HCT116 (cell line): Measurements from ENCODE around the gene GALNT14. TPM values are rescaled to one million over a fixed set of nuclear protein-coding genes. Genes with fewer than 3 reads are reported as not detected.

Experiments
- ATAC-seq: fragments of 200-7000 bp; cut with Tn5 transposase; 2 replicates; pipeline ENCODE4 v1.9.1; 2020; ENCODE audit warnings: mild to moderate bottlenecking, moderate library complexity
- BruUV-seq: library from RNA; stranded (reverse); fragments of 400-500 nt; replicated peaks from 2 replicates; lab custom pipeline; 2021; lab: Mats Ljungman, UMichigan
- CTCF ChIA-PET: fragments of 300-600 bp; sonication (Branson Sonifier 250); formaldehyde crosslinking; loops from one replicate; lab custom pipeline; 2021; ENCODE audit warnings: antibody characterized with exemption; lab: Charles Lee
- POLR2A ChIA-PET: fragments of 300-600, 350-600 bp; sonication (Branson Sonifier 250); formaldehyde crosslinking; loops from one replicate; lab custom pipeline; 2021; ENCODE audit warnings: antibody characterized with exemption; lab: Charles Lee
- RAD21 ChIA-PET, 2 experiments: fragments of 300-600 bp; sonication (Branson Sonifier 250); formaldehyde crosslinking; loops; one replicate each; lab custom pipeline; 2023; ENCODE audit warnings: low total read pairs in 2 of 2; ENCODE audit not compliant: uncharacterized antibody in 2 of 2, unreplicated experiment in 2 of 2, low non-redundant PET in 1 of 2; lab: Charles Lee
- DNase-seq: peaks from one replicate; pipeline ENCODE4 v3.0.0-alpha.2; 2010; ENCODE audit warnings: low read depth, low spot score
- H2AFZ ChIP-seq: fragments of 200-600 bp; shearing (Covaris generic), sonication (generic); 2 replicates; pipeline ENCODE4 v1.6.1; 2017; ENCODE audit warnings: low read depth, mixed run types, mixed read lengths, antibody characterized with exemption, low read length; ENCODE audit not compliant: poor library complexity, severe bottlenecking
- H3K27ac ChIP-seq: 2 replicates; pipeline ENCODE4 v1.5.1; 2012; ENCODE audit warnings: low read depth, low read length
- H3K27me3 ChIP-seq: fragments of 200-600 bp; sonication (generic); 2 replicates; pipeline ENCODE4 v1.6.1; 2016; ENCODE audit warnings: mixed run types, low read length, mixed read lengths; ENCODE audit not compliant: insufficient read depth
- H3K36me3 ChIP-seq, 2 experiments: fragments of 200-500 bp in 1 of 2; fragments of 200-600 bp in 1 of 2; sonication (Bioruptor generic) in 1 of 2; sonication (generic) in 1 of 2; 2 replicates each; pipeline versions ENCODE4 v1.5.1 to v1.6.1; 2014 to 2016; ENCODE audit warnings: low read length in 2 of 2, inconsistent platforms in 1 of 2, mixed read lengths in 1 of 2, mixed run types in 1 of 2; ENCODE audit not compliant: insufficient read depth in 2 of 2, control insufficient read depth in 1 of 2
- H3K4me1 ChIP-seq, 2 experiments: fragments of 200-600 bp in 1 of 2; sonication (generic) in 1 of 2; 2 replicates each; pipeline versions ENCODE4 v1.5.1 to v1.6.1; 2012 to 2017; ENCODE audit warnings: low read length in 2 of 2, inconsistent platforms in 1 of 2, mild to moderate bottlenecking in 1 of 2, mixed read lengths in 1 of 2, mixed run types in 1 of 2, moderate library complexity in 1 of 2; ENCODE audit not compliant: insufficient read depth in 2 of 2, control insufficient read depth in 1 of 2
- H3K4me2 ChIP-seq: fragments of 200-600 bp; sonication (generic); 2 replicates; pipeline ENCODE4 v1.6.1; 2017; ENCODE audit warnings: mixed run types, low read length, mixed read lengths
- H3K4me3 ChIP-seq, 2 experiments: fragments of 200-600 bp in 1 of 2; sonication (generic) in 1 of 2; replicated peaks in 1 of 2; 2 replicates each; pipeline ENCODE4 v1.5.1; 2011 to 2016; ENCODE audit warnings: low read length in 2 of 2, control low read depth in 1 of 2, low read depth in 1 of 2, mild to moderate bottlenecking in 1 of 2, mixed read lengths in 1 of 2, mixed run types in 1 of 2
- H3K79me2 ChIP-seq: fragments of 200-600 bp; sonication (generic); 2 replicates; pipeline ENCODE4 v1.6.1; 2017; ENCODE audit warnings: mild to moderate bottlenecking, mixed run types, low read length, moderate library complexity, mixed read lengths; ENCODE audit not compliant: insufficient read depth
- H3K9ac ChIP-seq: fragments of 200-600 bp; sonication (generic); 2 replicates; pipeline ENCODE4 v1.6.1; 2016; ENCODE audit warnings: low read length, mixed read lengths
- H3K9me2 ChIP-seq: fragments of 200-600 bp; sonication (generic), shearing (Covaris generic); 2 replicates; pipeline ENCODE4 v1.6.1; 2017; ENCODE audit warnings: mixed run types, mild to moderate bottlenecking, moderate library complexity; ENCODE audit not compliant: insufficient read depth
- H3K9me3 ChIP-seq, 2 experiments: fragments of 200-500 bp in 1 of 2; fragments of 200-600 bp in 1 of 2; sonication (Bioruptor generic) in 1 of 2; sonication (generic) in 1 of 2; 2 replicates each; pipeline ENCODE4 v1.6.1; 2014 to 2017; ENCODE audit warnings: low read length in 2 of 2, mixed read lengths in 2 of 2, inconsistent platforms in 1 of 2, low read depth in 1 of 2, mild to moderate bottlenecking in 1 of 2, mixed run types in 1 of 2, moderate library complexity in 1 of 2; ENCODE audit not compliant: control insufficient read depth in 1 of 2, insufficient read depth in 1 of 2
- H4K20me1 ChIP-seq: fragments of 200-600 bp; sonication (generic), shearing (Covaris generic); 2 replicates; pipeline ENCODE4 v1.6.1; 2017; ENCODE audit warnings: mixed run types, mild to moderate bottlenecking, moderate library complexity; ENCODE audit not compliant: insufficient read depth
- CBX3 ChIP-seq: IDR thresholded peaks from 2 replicates; pipeline ENCODE4 v1.6.1; 2012; ENCODE audit warnings: low read depth
- ELF1 ChIP-seq: IDR thresholded peaks from 2 replicates; pipeline ENCODE4 v1.6.1; 2012; ENCODE audit warnings: low read depth, borderline replicate concordance
- EZH2 ChIP-seq: fragments of 200-600 bp; sonication (generic); IDR thresholded peaks from 2 replicates; pipeline ENCODE4 v1.6.1; 2017; ENCODE audit warnings: antibody characterized with exemption, mixed run types
- EZH2phosphoT487 ChIP-seq: fragments of 200-600 bp; IDR thresholded peaks from 2 replicates; pipeline ENCODE4 v1.6.1; 2018; ENCODE audit warnings: antibody characterized with exemption, borderline replicate concordance
- JUND ChIP-seq: IDR thresholded peaks from 2 replicates; pipeline ENCODE4 v1.6.1; 2012
- POLR2A ChIP-seq: IDR thresholded peaks from 2 replicates; pipeline ENCODE4 v1.7.0; 2011; ENCODE audit warnings: borderline replicate concordance; ENCODE audit not compliant: insufficient read depth, insufficient read length; ENCODE audit errors: extremely low read depth
- POLR2AphosphoS5 ChIP-seq: IDR thresholded peaks from 2 replicates; pipeline ENCODE4 v1.6.1; 2011; ENCODE audit warnings: mild to moderate bottlenecking, low read depth, low read length, moderate library complexity
- SRF ChIP-seq: IDR thresholded peaks from 2 replicates; pipeline ENCODE4 v1.6.1; 2012; ENCODE audit warnings: low read depth
- TCF7L2 ChIP-seq: IDR thresholded peaks from 2 replicates; pipeline ENCODE4 v1.7.0; 2011; ENCODE audit warnings: borderline replicate concordance, inconsistent platforms; ENCODE audit not compliant: insufficient read depth, insufficient read length; ENCODE audit errors: extremely low read depth
- ZFX ChIP-seq: fragments of 450-650 bp; IDR thresholded peaks from 2 replicates; pipeline ENCODE4 v1.6.1; 2017
- intact Hi-C: fragments of 100-400 bp; cut with micrococcal nuclease; formaldehyde crosslinking; loops from 2 replicates; pipeline ENCODE4 v1.10.0; 2022
- total RNA-seq: library from RNA; stranded (reverse); gene quantifications from one replicate; pipeline ENCODE4 v1.2.1, GENCODE V29; 2021; ENCODE audit not compliant: unreplicated experiment
- TF ChIP-seq, protein P1 (sequence below): IDR thresholded peaks from 2 replicates; pipeline ENCODE4 v1.6.1; 2011; ENCODE audit warnings: mild to moderate bottlenecking, low read length, moderate library complexity; ENCODE audit not compliant: insufficient replicate concordance; ENCODE audit errors: extremely low read depth
- TF ChIP-seq, protein P2 (sequence below): IDR thresholded peaks from 2 replicates; pipeline ENCODE4 v1.6.1; 2012
- TF ChIP-seq, protein P3 (sequence below): IDR thresholded peaks from 2 replicates; pipeline ENCODE4 v1.6.1; 2012

Gene GALNT14
- total RNA-seq, 1 experiment from 2014 or later = 11.2 TPM

DNA sequence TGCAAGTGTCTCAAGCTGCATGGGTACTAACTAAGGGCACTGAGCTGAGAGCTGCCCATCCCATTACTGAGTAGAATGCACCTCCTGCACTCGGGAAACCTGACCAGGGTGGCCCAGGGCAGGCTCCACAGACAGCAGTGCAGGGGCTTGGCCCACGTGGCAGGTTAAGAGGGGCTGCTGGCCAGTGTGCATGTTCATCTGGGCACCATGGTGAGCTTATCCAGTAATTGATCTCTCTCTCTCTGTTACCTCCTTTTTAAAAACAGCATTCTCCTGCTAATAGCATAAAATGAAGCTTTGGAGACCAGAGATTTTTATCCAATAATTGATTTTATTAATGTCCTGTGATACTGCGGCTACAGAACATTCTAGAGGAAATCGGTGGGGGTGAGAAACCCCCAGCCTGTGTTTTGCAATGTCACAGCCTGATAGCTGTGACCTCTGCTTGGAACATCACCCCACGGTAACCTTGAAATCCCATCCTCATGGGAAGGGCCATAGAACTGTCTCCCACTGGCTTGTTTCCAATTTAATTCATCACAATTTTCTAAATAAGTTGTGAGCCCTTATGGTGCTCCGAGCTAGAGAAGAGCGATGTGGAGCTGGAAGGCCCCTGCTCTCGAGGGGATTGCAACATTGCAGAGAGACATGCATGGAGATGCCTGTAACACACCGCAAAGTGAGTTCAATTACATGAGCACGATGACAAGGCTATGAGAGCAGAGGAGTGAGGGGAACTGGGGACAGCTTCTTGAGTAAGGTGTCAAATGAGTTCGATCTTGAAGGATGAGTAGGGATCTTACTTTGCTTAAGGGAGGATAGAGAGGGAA, 143.8 kb downstream of the GALNT14 start (continued):
- no peak for TF ChIP-seq TCF7L2
- TF ChIP-seq, all 23 proteins: peak for 0

DNA sequence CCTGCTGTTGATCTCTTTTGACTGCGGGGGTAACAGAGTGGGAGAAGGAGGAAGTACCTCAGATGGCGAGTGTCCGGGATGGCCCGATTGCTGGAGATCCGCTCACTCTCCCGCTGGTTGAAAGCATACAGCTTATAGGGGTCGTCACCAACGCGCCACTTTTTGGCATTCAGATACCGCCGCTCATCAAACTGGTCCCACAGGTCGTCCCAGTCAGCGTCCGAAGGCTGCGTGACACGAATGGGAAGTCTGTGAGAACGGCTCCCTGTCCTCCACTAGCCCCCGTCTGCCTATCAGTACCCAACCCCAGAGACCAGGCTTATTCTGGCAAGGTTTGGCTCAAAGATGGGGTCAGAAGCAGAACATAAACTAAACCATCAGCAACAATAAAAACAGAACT, 145.5 kb downstream of the GALNT14 start:
- intact Hi-C loops = no loop called here
- ChIA-PET CTCF (no interaction called here), RAD21 (no interaction called here)

More for the DNA sequence above, 145.5 kb downstream of the GALNT14 start:
- Histone ChIP-seq H3K9ac (no peak overlapping the region), H3K4me3 (no peak overlapping the region), H3K9me3 (no peaks in the 10 kb centered on the region), H3K27ac (no peak overlapping the region), H3K36me3 (no peaks in the 10 kb centered on the region), H3K4me1 (no peaks in the 10 kb centered on the region), H4K20me1 (no peaks in the 10 kb centered on the region), H3K9me2 (no peaks in the 10 kb centered on the region), H3K27me3 (no peaks in the 10 kb centered on the region), H3K79me2 (no peaks in the 10 kb centered on the region), H3K4me2 (no peak overlapping the region), H2AFZ (no peak overlapping the region)
- no TSS peak for BruUV-seq
- TF ChIP-seq, protein P1, sequence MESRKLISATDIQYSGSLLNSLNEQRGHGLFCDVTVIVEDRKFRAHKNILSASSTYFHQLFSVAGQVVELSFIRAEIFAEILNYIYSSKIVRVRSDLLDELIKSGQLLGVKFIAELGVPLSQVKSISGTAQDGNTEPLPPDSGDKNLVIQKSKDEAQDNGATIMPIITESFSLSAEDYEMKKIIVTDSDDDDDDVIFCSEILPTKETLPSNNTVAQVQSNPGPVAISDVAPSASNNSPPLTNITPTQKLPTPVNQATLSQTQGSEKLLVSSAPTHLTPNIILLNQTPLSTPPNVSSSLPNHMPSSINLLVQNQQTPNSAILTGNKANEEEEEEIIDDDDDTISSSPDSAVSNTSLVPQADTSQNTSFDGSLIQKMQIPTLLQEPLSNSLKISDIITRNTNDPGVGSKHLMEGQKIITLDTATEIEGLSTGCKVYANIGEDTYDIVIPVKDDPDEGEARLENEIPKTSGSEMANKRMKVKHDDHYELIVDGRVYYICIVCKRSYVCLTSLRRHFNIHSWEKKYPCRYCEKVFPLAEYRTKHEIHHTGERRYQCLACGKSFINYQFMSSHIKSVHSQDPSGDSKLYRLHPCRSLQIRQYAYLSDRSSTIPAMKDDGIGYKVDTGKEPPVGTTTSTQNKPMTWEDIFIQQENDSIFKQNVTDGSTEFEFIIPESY = no peak
- TF ChIP-seq, protein P2, sequence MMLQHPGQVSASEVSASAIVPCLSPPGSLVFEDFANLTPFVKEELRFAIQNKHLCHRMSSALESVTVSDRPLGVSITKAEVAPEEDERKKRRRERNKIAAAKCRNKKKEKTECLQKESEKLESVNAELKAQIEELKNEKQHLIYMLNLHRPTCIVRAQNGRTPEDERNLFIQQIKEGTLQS = no peak
- TF ChIP-seq EZH2phosphoT487 (no peak), ZFX (no peak), SRF (no peak), CBX3 (no peak), POLR2A (no peak), ELF1 (no peak), POLR2AphosphoS5 (no peak), TCF7L2 (no peak), EZH2 (no peak), JUND (no peak)
- TF ChIP-seq, protein P3, sequence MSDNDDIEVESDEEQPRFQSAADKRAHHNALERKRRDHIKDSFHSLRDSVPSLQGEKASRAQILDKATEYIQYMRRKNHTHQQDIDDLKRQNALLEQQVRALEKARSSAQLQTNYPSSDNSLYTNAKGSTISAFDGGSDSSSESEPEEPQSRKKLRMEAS = no peak
- POLR2A ChIA-PET = no interaction called here
- ATAC-seq (no peak), DNase-seq (no peak)
